ENCODE results near the gene PRG3. TPM values are rescaled to one million over a fixed set of nuclear protein-coding genes. Genes with fewer than 3 reads are reported as not detected.

The PRG3 gene
- total and polyA plus RNA-seq, 9 of the 15 experiments (the other 6 are each of a cell fraction or from before 2014, with no cell fraction given): 0.18 to 0.55 (median 0.38) TPM; not detected in 6

DNA sequence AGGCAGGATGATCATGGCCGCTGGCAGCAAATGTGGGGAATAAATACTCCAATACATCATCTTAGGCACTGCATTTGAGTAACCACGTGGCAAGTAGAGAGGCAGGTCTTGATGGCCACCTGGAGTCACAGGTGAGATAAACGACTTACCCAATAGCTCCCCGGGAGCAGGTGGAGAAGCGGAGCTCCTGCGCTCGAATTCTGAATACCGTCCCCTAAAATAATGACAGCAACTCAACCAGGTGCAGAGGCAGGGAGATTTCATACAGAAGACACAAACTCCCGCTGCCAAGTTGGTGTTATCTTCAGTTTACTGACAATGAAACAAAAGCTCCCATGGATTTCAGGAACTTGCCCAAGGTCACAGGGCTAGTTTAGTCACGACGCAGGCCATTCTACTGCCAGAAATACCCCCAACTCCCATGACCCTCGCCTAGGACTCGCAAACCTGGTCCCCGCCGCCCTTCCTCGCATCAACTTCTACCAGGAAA is 45.5 kb upstream of the PRG3 start (continued):
- TF ChIP-seq, protein P1, sequence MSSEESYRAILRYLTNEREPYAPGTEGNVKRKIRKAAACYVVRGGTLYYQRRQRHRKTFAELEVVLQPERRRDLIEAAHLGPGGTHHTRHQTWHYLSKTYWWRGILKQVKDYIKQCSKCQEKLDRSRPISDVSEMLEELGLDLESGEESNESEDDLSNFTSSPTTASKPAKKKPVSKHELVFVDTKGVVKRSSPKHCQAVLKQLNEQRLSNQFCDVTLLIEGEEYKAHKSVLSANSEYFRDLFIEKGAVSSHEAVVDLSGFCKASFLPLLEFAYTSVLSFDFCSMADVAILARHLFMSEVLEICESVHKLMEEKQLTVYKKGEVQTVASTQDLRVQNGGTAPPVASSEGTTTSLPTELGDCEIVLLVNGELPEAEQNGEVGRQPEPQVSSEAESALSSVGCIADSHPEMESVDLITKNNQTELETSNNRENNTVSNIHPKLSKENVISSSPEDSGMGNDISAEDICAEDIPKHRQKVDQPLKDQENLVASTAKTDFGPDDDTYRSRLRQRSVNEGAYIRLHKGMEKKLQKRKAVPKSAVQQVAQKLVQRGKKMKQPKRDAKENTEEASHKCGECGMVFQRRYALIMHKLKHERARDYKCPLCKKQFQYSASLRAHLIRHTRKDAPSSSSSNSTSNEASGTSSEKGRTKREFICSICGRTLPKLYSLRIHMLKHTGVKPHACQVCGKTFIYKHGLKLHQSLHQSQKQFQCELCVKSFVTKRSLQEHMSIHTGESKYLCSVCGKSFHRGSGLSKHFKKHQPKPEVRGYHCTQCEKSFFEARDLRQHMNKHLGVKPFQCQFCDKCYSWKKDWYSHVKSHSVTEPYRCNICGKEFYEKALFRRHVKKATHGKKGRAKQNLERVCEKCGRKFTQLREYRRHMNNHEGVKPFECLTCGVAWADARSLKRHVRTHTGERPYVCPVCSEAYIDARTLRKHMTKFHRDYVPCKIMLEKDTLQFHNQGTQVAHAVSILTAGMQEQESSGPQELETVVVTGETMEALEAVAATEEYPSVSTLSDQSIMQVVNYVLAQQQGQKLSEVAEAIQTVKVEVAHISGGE (CRISPR knock-in tag; IDR thresholded peaks at IDR 0.05): peak in 1 of 3 experiments; percentile 40; a peak in 1 of 6 replicates
- TF ChIP-seq, protein P2, sequence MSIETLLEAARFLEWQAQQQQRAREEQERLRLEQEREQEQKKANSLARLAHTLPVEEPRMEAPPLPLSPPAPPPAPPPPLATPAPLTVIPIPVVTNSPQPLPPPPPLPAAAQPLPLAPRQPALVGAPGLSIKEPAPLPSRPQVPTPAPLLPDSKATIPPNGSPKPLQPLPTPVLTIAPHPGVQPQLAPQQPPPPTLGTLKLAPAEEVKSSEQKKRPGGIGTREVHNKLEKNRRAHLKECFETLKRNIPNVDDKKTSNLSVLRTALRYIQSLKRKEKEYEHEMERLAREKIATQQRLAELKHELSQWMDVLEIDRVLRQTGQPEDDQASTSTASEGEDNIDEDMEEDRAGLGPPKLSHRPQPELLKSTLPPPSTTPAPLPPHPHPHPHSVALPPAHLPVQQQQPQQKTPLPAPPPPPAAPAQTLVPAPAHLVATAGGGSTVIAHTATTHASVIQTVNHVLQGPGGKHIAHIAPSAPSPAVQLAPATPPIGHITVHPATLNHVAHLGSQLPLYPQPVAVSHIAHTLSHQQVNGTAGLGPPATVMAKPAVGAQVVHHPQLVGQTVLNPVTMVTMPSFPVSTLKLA (conservative IDR thresholded peaks at IDR 0.05): 0 out of 4 replicates have a peak, but pooled peaks of 1 of the 2 experiments have one; percentile 4
- TF ChIP-seq, protein P3, sequence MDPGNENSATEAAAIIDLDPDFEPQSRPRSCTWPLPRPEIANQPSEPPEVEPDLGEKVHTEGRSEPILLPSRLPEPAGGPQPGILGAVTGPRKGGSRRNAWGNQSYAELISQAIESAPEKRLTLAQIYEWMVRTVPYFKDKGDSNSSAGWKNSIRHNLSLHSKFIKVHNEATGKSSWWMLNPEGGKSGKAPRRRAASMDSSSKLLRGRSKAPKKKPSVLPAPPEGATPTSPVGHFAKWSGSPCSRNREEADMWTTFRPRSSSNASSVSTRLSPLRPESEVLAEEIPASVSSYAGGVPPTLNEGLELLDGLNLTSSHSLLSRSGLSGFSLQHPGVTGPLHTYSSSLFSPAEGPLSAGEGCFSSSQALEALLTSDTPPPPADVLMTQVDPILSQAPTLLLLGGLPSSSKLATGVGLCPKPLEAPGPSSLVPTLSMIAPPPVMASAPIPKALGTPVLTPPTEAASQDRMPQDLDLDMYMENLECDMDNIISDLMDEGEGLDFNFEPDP (CRISPR knock-in tag; IDR thresholded peaks at IDR 0.05): 0 out of 2 replicates have a peak, but pooled peaks have one; percentile 31
- TF ChIP-seq, protein P4, sequence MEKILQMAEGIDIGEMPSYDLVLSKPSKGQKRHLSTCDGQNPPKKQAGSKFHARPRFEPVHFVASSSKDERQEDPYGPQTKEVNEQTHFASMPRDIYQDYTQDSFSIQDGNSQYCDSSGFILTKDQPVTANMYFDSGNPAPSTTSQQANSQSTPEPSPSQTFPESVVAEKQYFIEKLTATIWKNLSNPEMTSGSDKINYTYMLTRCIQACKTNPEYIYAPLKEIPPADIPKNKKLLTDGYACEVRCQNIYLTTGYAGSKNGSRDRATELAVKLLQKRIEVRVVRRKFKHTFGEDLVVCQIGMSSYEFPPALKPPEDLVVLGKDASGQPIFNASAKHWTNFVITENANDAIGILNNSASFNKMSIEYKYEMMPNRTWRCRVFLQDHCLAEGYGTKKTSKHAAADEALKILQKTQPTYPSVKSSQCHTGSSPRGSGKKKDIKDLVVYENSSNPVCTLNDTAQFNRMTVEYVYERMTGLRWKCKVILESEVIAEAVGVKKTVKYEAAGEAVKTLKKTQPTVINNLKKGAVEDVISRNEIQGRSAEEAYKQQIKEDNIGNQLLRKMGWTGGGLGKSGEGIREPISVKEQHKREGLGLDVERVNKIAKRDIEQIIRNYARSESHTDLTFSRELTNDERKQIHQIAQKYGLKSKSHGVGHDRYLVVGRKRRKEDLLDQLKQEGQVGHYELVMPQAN (IDR thresholded peaks at IDR 0.05; ENCODE audit: borderline replicate concordance): peak; percentile 14; the same call in 1 of the 2 replicates
- no peak for TF ChIP-seq SIX5 (IDR thresholded peaks at IDR 0.05; ENCODE audit: borderline replicate concordance in 1 of 2, insufficient read depth in 1 of 2, low read depth in 1 of 2, low read length in 2 of 2)
- TF ChIP-seq TBP (optimal IDR thresholded peaks at IDR 0.05; ENCODE audit: low read depth, low read length): peak; percentile 39
- TF ChIP-seq ZEB2 (IDR thresholded peaks at IDR 0.05): peak; percentile 50; the same call in 1 of the 2 replicates
- no peak for TF ChIP-seq ZNF444 (CRISPR knock-in tag; IDR thresholded peaks at IDR 0.05)

All from K562 (cell line).